GM12872 (cell line): Measurements from ENCODE around the gene HAVCR2.

Experiments
- CTCF ChIP-seq: IDR thresholded peaks from 3 replicates; pipeline ENCODE4 v1.5.1; 2011; ENCODE audit warnings: low read depth, mild to moderate bottlenecking, low read length, moderate library complexity; ENCODE audit not compliant: insufficient read depth

The HAVCR2 gene

GRCh38 chr5:157142317-157143126, 33.7 kb upstream of the HAVCR2 start, which contains the start of gene MED7:
TSS of gene MED7 (minus strand) at chr5:157142865. CDS start at chr5:157139431, 3,434 bp downstream.
- no peak for TF ChIP-seq CTCF

- no peak for TF ChIP-seq CTCF
Observed at GRCh38 chr5:157137691-157138090, 28.8 kb upstream of the HAVCR2 start.

GRCh38 chr5:157132281-157132612, 23.4 kb upstream of the HAVCR2 start:
- no peak for TF ChIP-seq CTCF

DNA sequence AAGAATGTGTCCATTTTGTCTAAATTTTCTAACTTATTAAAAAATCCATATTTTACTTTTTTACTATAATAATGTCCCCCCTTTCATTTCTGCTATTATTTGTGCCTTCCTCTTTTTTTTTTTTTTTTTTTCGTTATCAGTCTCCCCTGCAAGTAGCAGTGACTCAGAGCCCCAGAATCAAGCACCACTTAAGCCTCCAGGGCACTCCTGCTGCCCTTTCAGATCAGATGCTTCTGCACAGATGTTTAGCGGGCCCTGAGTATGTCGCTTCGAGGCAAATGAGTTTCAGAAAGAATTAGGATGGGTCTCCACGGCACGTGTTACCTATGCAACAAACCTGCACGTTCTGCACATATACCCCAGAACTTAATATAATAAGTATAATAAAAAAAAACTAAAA, 22.1 kb upstream of the HAVCR2 start:
- no peak for TF ChIP-seq CTCF

- no peak for TF ChIP-seq CTCF
Observed at GRCh38 chr5:157121709-157122108, 12.9 kb upstream of the HAVCR2 start.

- TF ChIP-seq CTCF, result no peak
Observed at GRCh38 chr5:157120102-157120501, 11.3 kb upstream of the HAVCR2 start.

- no peak for TF ChIP-seq CTCF
Observed at GRCh38 chr5:157116483-157116954, 7.7 kb upstream of the HAVCR2 start.

DNA sequence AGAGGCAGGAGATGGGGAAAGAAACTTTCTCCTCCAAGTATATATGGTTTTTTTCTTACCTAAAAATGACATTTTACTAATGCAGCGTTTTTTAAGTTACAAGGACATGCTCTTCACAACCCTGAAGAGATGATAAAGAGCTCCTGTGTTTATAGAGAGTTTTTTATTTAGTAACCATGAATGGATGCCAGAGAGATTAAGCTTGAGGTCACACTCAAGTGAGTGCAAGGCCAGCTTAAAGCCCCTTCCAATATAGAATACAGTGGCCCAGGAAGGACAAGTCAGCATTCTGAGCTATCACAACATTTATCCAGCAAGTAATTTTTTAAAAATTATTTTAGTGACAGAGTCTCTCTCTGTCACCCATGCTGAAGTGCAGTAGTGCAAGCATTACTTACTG, 6.7 kb upstream of the HAVCR2 start:
- no peak for TF ChIP-seq CTCF
